ENCODE data around the gene RIT1. TPM values are rescaled to one million over a fixed set of nuclear protein-coding genes. Genes with fewer than 3 reads are reported as not detected.

Gene RIT1
- total RNA-seq, 1 donor from 2014 or later: 38.3 TPM

GRCh38 chr1:155889566-155889965, 21.6 kb downstream of the RIT1 start:
- DNase-seq (ENCODE audit: extremely low spot score in 2 of 2): no peak
- H3K36me3 ChIP-seq: no peaks in the 10 kb centered on the region
- intact Hi-C loops (cut with DNase I): no loop called here
- no peak overlapping the region for H3K4me3 ChIP-seq
- TF ChIP-seq CTCF (IDR thresholded peaks at IDR 0.05) (no peak), POLR2A (IDR thresholded peaks at IDR 0.05) (no peak), POLR2AphosphoS5 (IDR thresholded peaks at IDR 0.05; ENCODE audit: insufficient read depth in 1 of 2, low read depth in 1 of 2) (no peak)
- peaks cover 22% of the 10 kb centered on the region for H3K4me1 ChIP-seq
- H3K27me3 ChIP-seq: no peaks in the 10 kb centered on the region
- H3K27ac ChIP-seq: no peak overlapping the region
- H3K9me3 ChIP-seq: no peaks in the 10 kb centered on the region

GRCh38 chr1:155888481-155888880, 22.7 kb downstream of the RIT1 start:
- intact Hi-C loops (cut with DNase I): no loop called here
- DNase-seq (ENCODE audit: extremely low spot score in 2 of 2): no peak
- no peaks in the 10 kb centered on the region for H3K36me3 ChIP-seq

GRCh38 chr1:155884982-155885381, 26.2 kb downstream of the RIT1 start:
- DNase-seq (ENCODE audit: extremely low spot score in 2 of 2): no peak
- no peaks in the 10 kb centered on the region for H3K4me1 ChIP-seq
- intact Hi-C loops (cut with DNase I): no loop called here
- H3K4me3 ChIP-seq: no peak overlapping the region
- peaks cover 0 to 12% of the 10 kb centered on the region in 2 donors for H3K36me3 ChIP-seq
- H3K27me3 ChIP-seq: no peaks in the 10 kb centered on the region
- TF ChIP-seq CTCF (IDR thresholded peaks at IDR 0.05) (no peak), POLR2AphosphoS5 (IDR thresholded peaks at IDR 0.05; ENCODE audit: insufficient read depth in 1 of 2, low read depth in 1 of 2) (no peak), POLR2A (IDR thresholded peaks at IDR 0.05) (no peak)
- no peak overlapping the region for H3K27ac ChIP-seq
- no peaks in the 10 kb centered on the region for H3K9me3 ChIP-seq

More at GRCh38 chr1:155888481-155888880, 22.7 kb downstream of the RIT1 start:
- no peak overlapping the region for H3K4me3 ChIP-seq
- H3K27me3 ChIP-seq: no peaks in the 10 kb centered on the region
- TF ChIP-seq POLR2A (IDR thresholded peaks at IDR 0.05) (no peak), CTCF (IDR thresholded peaks at IDR 0.05) (no peak), POLR2AphosphoS5 (IDR thresholded peaks at IDR 0.05; ENCODE audit: insufficient read depth in 1 of 2, low read depth in 1 of 2) (no peak)
- peaks cover 15% of the 10 kb centered on the region for H3K4me1 ChIP-seq
- no peaks in the 10 kb centered on the region for H3K9me3 ChIP-seq
- no peak overlapping the region for H3K27ac ChIP-seq

- DNase-seq (ENCODE audit: extremely low spot score in 2 of 2): no peak
- H3K4me1 ChIP-seq: no peaks in the 10 kb centered on the region
- H3K27me3 ChIP-seq: no peaks in the 10 kb centered on the region
- TF ChIP-seq CTCF (IDR thresholded peaks at IDR 0.05) (no peak), POLR2A (IDR thresholded peaks at IDR 0.05) (no peak), POLR2AphosphoS5 (IDR thresholded peaks at IDR 0.05; ENCODE audit: insufficient read depth in 1 of 2, low read depth in 1 of 2) (no peak)
- H3K4me3 ChIP-seq: no peak overlapping the region
- H3K36me3 ChIP-seq: peaks cover 0 to 12% of the 10 kb centered on the region in 2 donors
- intact Hi-C loops (cut with DNase I): no loop called here
- no peaks in the 10 kb centered on the region for H3K9me3 ChIP-seq
- no peak overlapping the region for H3K27ac ChIP-seq
Observed at GRCh38 chr1:155884031-155884960, 26.9 kb downstream of the RIT1 start.

- Histone ChIP-seq H3K27ac (no peak overlapping the region), H3K36me3 (peaks cover 0 to 12% of the 10 kb centered on the region in 2 donors), H3K4me1 (no peaks in the 10 kb centered on the region), H3K27me3 (no peaks in the 10 kb centered on the region), H3K9me3 (no peaks in the 10 kb centered on the region), H3K4me3 (no peak overlapping the region)
- DNase-seq (ENCODE audit: extremely low spot score in 2 of 2): no peak
- intact Hi-C loops (cut with DNase I): no loop called here
- no peak for TF ChIP-seq POLR2AphosphoS5 (IDR thresholded peaks at IDR 0.05; ENCODE audit: insufficient read depth in 1 of 2, low read depth in 1 of 2)
- TF ChIP-seq CTCF (IDR thresholded peaks at IDR 0.05): no peak
- no peak for TF ChIP-seq POLR2A (IDR thresholded peaks at IDR 0.05)
Observed at GRCh38 chr1:155882766-155883165, 28.4 kb downstream of the RIT1 start.

All from vagina (tissue), 2 donors.